Activated CD8-positive, alpha-beta memory T cell treated with anti-CD3 and anti-CD28 coated beads for 1 hour (primary cell): Measurements from ENCODE around the gene IRAK2.
"Not testable (repeated sequence)": the region's sequence is repeated elsewhere in the genome, so short reads cannot be mapped to it uniquely, and the experiment has no call there.

Source experiments
- DNase-seq, 2 donors: peaks; one replicate each; pipeline ENCODE4 v3.0.0-alpha.2; 2020; ENCODE audit warnings: low read depth in 1 of 2; ENCODE audit errors: extremely low read depth in 1 of 2

The IRAK2 gene

DNA sequence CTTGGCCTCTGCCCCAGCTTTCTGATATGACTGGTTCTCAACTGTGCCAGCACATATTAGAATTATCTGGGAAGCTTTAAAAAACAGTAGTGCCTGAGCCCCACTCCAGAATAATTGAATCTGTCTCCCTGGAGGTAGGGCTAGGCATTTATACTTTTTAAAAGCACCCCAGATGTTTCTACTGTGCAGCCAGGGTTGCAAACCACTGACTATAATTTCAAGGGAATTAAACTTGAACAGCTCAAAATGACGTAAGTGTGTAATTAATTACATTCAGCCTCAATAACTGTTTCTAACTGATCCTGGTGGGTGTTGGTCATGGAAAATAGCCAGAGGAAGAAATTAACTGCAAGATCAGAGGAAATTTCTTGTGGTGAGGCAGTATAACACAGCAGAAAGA lies 4.4 kb upstream of the IRAK2 start:
- no peak for DNase-seq

DNA sequence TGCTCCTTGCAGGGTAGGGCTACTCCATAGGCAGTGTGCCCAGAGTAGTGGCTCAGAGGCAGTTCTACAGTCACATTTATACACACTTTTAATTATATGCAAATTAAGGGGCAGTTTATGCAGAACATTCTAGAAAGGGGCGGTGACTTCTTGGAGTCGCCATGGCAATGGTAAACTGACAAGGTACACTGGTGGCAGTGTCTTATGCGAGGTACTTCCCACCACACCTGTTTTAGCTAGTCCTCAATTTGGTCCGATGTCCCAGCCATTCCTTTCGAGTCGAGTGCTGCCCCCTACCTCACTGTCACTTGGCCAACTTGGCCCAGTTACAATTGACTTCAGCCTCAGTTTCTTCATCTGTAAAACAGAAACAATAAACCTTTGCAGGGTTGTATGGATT lies 3.8 kb upstream of the IRAK2 start:
- DNase-seq, result no peak

DNA sequence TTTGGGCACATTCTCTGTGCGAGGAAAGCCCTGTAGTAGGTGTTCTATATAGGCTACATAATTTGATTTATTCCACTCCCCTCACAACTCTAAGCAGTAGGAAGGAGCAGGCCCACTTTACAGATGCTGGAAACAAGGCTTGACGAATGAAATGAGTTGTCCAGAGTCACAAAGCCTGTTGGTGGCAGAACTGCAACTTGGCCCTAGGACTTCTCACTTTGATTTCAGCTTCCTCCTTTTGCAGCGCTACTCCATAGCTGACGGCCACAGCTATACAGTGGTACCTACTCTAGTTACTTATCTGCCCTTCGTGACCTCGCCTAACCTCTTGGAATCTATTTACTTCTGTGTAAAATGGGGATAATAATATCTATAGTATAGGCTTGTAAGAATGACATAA lies 2.5 kb upstream of the IRAK2 start:
- no peak for DNase-seq

DNA sequence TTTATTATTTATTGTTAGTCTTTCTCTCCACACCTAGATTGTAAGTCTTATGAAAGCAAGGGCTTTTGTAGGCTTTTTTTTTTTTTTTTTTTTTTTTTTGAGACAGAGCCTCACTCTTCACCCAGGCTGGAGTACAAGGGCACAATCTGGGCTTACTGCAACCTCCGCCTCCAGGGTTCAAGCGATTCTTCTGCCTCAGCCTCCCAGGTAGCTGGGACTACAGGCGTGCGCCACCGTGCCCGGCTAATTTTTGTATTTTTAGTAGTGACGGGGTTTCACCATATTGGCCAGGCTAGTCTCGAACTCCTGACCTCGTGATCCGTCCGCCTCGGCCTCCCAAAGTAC lies 546 bp upstream of the IRAK2 start:
- DNase-seq, result not testable (repeated sequence)

DNA sequence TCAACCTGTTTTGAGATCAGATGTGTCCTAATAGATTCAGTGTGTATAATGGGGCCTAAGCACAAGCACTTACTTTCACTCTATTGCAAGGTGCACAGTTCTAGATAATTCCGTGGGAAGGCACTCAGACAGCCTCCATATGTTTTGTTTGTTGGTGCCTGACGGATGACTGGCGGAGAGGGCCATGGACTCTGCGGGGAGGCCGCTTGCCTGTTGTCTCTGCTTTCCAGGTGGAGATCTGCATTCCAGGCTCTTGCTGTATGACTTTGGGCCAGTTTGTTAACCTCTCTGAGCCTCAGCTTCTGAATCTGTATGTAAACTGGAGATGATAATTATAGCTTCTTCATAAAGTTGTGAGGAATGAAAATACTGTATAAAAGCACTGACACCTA lies 1.5 kb downstream of the IRAK2 start:
- no peak for DNase-seq

DNA sequence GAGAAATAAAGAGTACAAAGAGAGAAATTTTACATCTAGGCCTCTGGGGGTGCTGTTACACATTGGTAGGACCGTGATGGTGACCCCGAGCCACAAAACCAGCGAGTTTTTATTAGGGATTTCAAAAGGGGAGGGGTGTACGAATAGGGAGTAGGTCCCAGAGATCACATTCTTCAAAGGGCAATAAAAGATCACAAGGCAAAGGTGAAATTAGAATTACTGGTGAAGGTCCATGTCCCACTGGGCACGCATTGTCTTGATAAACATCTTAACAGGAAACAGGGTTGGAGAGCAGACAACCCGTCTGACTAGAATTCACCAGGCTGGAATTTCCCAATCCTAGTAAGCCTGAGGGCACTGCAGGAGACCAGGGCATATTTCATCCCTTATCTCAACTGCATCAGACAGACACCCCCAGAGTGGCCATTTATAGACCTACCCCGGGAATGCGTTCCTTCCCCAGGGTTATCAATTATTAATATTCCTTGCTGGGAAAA lies 4.3 kb downstream of the IRAK2 start:
- DNase-seq, result no peak

DNA sequence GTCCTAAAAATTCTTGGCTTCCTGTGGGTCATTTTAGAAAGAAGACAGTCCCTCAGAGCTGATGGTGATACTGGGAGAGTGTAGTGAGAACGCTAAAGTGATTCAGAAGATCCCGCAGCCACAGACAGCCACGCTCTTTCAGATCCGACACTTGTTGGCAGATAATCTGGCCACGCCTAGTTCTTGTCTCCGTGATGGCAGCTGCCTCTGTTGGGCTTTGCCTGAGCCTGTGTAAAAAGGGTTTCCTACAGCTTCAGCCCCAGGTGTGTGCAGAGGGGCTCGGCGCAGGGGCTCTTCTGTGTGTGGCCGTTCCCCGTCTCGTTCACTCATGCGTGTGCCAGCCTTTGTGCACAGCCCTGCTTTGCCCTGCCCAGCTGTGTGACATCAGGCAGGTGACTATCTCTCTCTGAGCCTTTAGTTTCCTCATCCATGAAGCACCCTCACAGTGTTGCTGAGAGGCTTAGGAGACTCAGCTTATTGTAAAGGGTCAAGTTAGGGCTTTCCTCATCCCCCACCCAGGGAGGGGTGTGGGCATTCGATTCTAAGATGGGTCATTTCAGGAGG lies 6.3 kb downstream of the IRAK2 start:
- no peak for DNase-seq

DNA sequence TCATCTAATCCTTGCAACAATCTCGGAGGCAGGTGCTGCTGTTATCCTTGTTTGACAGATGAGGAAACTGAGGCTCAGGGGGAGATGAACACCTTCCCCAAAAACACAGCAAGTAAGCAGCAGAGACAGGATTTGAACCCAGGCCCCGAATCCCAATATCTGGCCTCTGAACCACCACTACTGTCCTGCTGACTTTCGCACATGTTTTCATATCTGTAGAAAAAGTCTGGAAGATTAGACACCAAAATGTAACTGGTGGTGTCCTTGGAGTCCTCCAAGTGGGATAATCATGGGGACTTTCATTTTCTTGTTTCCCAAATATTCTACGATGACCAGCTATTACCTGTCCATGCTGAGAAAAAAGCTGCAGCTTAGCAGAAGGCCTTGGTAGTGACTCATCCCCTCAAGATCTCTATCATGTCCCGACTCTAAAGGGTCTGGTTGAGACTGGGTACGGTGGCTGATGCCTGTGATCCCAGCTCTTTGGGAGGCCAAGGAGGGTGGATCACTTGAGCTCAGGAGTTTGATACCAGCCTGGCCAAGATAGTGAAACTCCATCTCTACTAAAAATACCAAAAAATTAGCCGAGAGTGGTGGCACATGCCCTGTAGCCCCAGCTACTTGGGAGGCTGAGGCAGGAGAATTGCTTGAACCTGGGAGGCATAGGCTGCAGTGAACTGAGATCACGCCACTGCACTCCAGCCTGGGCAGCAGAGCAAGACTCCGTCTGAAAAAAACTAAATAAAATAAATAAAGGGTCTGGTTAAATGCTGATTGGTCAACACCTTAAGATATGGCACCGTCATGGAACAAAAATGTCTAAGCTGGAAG lies 8.6 kb downstream of the IRAK2 start:
- DNase-seq, result no peak

DNA sequence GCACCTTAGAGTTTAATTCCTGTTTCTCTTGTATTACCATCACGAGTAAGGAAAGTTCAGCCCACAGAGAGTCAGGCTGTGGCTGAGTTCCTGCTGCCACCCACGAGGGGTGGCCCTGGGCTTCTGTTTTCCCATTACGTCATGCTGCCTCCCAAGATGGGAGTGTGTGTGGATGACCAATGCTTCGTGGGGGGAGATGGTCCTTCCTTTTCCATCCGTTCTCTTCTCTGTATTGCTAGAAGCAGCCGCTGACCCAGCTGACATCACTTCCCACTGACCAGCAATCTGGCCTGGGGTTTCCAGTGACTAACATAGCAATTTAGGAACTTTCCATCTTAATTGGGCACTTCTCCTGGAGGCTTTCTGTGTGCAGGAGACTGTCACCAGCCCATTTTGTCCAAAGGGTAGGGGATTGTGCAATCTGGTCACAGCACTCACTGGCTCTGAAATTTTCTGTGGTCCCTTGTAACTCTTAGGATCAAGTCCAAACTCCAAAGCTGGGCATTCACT lies 9.3 kb downstream of the IRAK2 start:
- no peak for DNase-seq

DNA sequence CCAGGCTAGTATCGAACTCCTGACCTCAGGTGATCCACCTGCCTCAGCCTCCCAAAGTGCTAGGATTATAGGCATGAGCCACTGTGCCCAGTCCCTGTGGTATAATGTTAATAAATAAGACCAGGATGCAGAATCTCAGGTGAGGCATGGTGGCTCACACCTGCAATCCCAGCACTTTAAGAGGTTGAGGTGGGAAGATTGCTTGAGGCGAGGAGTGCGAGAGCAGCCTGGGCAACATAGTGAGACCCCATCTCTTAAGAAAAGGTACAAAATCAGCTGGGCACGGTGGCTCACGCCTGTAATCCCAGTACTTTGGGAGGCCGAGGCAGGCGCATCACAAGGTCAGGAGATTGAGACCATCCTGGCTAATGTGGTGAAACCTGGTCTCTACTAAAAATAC lies 10.6 kb downstream of the IRAK2 start:
- not testable (repeated sequence) for DNase-seq

DNA sequence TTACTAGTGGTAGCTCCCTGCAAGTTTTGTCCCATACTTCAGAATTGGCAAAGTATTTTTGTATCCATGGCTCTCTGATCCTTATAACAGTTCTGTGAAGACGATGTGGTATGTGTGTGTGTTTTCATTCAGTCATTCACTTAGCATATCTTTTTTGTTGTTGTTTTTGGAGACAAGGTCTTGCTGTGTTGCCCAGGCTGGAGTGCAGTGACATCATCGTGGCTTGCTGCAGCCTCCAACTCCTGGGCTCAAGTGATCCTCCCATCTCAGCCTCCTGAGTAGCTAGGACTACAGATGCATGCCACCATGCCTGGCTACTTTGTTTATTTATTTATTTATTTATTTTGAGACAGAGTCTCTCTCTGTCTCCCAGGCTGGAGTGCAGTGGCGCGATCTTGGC lies 11.4 kb downstream of the IRAK2 start:
- DNase-seq, result not testable (repeated sequence)

DNA sequence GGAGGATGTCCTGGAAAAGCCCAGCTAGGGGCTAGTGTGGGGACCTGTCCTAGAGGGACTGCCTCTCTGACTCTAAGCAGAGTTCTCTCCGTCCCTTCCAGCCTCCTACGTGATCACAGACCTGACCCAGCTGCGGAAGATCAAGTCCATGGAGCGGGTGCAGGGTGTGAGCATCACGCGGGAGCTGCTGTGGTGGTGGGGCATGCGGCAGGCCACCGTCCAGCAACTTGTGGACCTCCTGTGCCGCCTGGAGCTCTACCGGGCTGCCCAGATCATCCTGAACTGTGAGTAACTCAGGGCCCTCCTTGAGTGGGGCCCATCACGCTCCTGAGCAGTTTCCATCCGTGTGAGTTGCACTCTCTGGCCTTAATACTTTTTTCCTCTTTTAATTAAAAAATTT lies 13.0 kb downstream of the IRAK2 start:
- no peak for DNase-seq

DNA sequence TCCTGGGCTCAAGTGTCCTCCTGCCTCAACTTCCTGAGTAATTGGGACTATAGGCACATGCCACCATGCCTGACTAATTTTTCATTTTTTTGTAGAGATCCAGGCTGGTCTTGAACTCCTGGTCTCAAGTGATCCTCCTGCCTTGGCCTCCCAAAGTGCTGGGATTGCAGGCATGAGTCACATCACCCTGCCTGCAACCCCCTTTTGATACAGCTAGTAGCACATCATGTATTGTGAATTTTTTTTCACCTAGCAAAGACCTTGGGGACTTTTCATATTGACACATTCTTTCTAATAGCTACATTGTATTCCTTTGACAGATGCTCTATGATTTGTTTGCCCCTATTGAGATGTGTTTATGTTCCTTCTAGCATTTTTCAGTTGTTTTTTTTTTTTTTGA lies 14.2 kb downstream of the IRAK2 start:
- no peak for DNase-seq

DNA sequence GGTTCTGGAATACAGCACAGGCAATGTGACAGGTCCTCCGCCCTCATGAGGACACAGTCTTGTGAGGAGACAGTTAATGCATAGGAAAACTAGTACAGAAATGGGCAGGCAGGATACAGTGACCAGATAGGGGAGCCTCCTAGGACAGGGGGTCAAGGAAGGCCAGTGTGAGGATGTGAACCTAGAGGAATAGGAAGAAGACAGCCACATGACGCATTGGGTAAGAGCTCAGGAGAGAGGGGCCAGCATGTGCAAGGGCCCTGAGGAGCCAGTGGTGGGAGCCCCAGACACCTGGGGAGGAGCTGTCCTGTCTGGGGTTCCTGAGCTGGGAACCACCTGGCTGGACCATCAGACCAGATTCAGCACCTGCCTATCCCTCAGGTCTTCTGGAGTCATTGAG lies 15.6 kb downstream of the IRAK2 start:
- DNase-seq, result no peak

DNA sequence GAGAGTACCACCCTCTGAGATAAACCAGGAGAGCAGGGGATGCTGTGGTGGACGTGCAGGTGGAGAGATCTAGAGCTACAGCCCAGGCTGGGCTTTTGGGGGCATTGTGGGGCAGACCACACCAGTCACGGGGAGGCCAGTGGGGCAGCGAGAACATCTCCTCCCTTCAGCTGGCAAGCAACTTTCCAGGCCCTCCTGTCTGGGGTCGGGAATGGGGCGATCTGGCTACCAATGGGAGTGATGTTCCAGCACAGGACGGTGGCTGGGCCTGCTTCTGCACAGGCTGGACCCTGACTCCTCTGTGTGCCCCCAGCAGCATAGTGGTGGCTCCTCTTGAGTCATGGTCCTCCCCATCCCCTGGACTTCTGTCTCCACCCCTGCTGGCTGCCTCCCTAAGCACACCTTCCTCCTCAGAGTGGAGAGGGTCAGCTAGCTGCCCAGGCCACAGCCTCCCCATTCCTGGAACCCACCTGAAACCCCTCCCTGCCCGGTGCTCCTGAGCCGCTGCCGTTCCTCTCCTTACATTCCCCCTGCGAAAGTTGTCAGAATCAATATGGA lies 16.1 kb downstream of the IRAK2 start:
- no peak for DNase-seq

DNA sequence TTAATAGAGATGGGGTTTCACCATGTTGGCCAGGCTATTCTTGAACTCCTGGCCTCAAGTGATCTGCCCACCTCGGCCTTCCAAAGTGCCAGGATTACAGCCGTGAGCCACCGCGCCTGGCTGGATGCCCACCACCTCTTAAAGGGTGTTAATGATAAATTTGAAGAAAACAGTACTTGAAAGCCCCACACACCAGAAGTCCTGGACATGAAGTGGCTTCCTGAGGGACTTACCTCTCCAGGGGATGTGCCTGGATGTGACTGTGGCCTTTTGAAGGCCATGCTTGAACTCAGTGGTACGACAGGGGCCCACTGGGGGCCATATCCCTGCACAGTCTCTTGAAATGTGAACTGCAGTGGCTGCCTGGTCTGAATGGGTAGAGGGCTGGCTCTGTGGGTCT lies 18.2 kb downstream of the IRAK2 start:
- no peak for DNase-seq

DNA sequence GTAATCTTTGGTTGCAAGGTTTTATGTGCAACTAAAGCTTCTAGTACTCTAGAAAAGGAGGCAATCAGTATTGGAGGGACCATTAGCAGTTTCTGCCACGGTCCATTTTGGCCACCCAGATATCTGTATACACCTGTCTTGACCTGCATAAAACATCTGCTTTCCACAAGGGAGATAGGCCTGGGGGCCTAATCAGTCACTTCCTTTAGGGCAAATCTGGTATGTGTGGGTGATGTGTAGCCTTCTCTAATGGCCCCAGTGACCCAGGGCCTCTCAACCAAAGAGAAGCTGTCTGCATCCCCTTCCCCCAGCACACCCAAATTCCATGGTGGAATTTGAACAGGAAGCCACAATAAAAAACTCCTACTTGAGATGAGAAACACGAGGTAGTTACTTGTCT lies 19.5 kb downstream of the IRAK2 start:
- no peak for DNase-seq

DNA sequence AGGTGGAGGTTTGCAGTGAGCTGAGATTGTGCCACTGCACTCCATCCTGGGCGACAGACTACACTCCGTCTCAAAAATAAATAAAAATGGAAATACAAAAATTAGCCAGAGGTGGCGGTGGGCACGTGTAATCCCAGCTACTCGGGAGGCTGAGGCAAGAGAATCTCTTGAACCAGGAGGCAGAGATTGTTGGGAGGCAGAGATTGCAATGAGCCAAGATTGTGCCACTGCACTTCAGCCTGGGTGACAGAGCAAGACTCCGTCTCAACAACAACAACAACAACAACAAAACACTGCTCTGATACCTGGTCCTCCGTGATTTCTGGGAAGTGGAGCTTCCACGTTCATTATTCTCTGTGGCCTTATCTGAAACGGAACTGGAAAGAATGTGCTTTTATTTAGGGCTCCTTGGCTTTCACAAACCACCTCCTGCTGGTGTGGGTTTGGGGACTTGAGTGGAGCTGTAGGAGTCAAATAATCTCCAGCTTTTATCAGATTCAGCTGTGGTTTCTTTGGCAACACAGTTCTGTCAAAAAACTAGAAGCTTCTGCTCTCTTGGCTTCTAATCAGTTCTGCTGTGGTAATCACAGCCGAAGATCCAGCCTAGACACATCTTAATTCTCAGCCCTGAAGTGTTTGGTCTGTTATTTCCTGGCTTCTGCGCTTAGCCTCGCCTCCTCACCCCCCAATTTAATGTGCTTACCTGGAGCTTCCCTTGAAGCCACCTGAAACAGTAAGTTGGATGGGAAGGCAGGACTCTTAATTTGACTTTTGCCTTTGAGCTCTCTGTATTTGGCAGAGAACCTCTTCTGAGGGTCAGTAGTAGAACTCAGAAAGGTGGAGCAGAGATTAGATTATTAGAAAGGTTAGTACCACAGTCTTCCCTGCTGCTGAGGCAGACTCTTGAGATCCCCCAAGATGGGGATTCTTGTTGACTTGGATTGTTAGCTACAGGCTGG lies 21.4 kb downstream of the IRAK2 start:
- no peak for DNase-seq

DNA sequence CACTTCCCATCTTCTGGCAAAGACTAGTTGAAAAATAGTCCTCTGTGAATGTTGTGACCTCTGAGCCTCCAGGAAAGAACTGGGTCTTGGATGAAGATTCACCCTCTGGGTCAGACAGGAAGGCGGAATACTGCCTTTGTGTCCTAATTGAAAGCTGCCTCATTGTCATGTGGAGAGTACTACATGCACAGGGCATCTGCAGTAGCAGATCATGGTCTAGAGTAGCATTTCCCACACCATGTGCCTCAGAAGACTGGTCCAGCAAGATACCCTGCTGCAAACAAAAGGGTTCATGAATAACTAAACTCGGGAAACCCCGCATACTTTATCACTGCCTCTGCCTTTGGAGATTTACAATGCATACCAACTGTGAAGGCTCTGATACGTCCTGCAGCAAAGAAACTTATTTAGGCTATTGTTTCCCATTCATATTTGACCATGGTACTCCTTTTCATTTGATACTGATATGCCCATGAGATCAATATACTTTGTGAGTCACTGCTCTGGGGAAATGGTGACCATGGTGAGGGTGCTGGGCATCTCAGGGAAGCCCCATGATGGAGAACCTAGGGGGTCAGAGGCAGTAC lies 22.7 kb downstream of the IRAK2 start:
- no peak for DNase-seq

DNA sequence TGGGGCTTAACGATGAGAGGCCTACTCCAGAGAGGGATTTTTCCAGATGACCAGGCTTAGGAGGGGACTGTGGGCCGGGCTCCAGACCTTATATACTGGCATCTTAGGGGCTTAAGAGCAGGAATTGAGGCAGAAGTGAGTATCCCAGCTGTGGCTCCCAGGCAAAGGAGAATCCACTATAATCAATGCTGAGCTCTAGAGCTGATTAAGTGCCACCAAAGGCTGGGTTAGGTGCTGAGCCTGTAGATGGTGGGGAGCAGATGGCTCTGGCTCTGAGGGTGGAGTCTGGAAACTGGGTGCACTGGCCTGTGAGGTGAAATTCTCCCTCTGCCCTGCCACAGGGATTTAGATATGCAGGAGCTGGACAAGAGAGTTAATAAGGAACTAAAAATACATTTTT lies 23.2 kb downstream of the IRAK2 start:
- DNase-seq, result no peak
